LNCAP (cell line): Measurements from ENCODE around the gene TENM4.

Experiments used
- CTCF ChIP-seq: fragments of 450-650 bp; IDR thresholded peaks from 2 replicates; pipeline ENCODE4 v1.5.1; 2017; ENCODE audit warnings: mild to moderate bottlenecking

Gene TENM4

GRCh38 chr11:78938971-78939370 is 501.9 kb downstream of the TENM4 start:
- no peak for TF ChIP-seq CTCF

GRCh38 chr11:78938036-78938435 is 502.8 kb downstream of the TENM4 start:
- TF ChIP-seq CTCF, result no peak

GRCh38 chr11:78935398-78936068 is 505.3 kb downstream of the TENM4 start:
- no peak for TF ChIP-seq CTCF

- TF ChIP-seq CTCF, result no peak
Measured at GRCh38 chr11:78933350-78933749, 507.5 kb downstream of the TENM4 start.

- no peak for TF ChIP-seq CTCF
Measured at GRCh38 chr11:78932757-78933156, 508.1 kb downstream of the TENM4 start.

- TF ChIP-seq CTCF, result no peak
Measured at GRCh38 chr11:78931891-78932290, 508.9 kb downstream of the TENM4 start.

- TF ChIP-seq CTCF, result no peak
Measured at GRCh38 chr11:78930810-78931523, 509.9 kb downstream of the TENM4 start.

GRCh38 chr11:78929906-78930220 is 511.0 kb downstream of the TENM4 start:
- no peak for TF ChIP-seq CTCF
